PC-3 (cell line): ENCODE results near the gene PFDN2.

Source experiments
- EZH2 ChIP-seq: fragments of 300-600 bp; sonication (generic); IDR thresholded peaks from one replicate; pipeline ENCODE4 v1.6.1; 2017; ENCODE audit warnings: antibody characterized with exemption, mild to moderate bottlenecking, low read length; ENCODE audit not compliant: unreplicated experiment
- TF ChIP-seq, protein P1 (sequence below): fragments of 300-600 bp; sonication (generic); conservative IDR thresholded peaks from 2 replicates; pipeline ENCODE4 v1.5.1; 2017; ENCODE audit warnings: antibody characterized with exemption, low read depth, mild to moderate bottlenecking, low read length

DNA sequence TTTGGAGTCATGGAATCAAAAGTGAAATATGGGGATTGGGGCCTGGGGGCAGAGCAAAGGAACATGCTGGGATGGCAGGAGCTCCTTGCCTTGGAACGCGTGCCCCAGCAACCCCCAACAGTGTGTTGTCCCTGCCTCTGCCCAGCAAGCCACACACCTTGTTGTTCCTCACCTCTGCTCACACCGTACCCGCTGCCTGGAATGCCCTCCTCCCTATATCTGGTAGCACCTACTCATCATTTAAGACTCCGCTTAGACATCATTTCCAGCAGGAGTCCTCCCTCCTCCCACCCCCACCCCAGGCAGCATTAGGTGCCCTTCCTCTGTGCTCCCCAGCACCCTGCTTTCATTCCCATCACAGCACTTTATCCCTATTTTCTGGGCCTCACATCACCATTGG, 36.3 kb downstream of the PFDN2 start:
- TF ChIP-seq, protein P1, sequence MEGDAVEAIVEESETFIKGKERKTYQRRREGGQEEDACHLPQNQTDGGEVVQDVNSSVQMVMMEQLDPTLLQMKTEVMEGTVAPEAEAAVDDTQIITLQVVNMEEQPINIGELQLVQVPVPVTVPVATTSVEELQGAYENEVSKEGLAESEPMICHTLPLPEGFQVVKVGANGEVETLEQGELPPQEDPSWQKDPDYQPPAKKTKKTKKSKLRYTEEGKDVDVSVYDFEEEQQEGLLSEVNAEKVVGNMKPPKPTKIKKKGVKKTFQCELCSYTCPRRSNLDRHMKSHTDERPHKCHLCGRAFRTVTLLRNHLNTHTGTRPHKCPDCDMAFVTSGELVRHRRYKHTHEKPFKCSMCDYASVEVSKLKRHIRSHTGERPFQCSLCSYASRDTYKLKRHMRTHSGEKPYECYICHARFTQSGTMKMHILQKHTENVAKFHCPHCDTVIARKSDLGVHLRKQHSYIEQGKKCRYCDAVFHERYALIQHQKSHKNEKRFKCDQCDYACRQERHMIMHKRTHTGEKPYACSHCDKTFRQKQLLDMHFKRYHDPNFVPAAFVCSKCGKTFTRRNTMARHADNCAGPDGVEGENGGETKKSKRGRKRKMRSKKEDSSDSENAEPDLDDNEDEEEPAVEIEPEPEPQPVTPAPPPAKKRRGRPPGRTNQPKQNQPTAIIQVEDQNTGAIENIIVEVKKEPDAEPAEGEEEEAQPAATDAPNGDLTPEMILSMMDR, result no peak
- no peak for TF ChIP-seq EZH2
